Fibroblast of skin of left quadriceps (primary cell): Measurements from ENCODE around the gene CCDC82.

Experiments used
- DNase-seq, 2 experiments: peaks; one replicate each; pipeline ENCODE4 v3.0.0-alpha.2; 2013; ENCODE audit warnings: low read depth in 2 of 2

The CCDC82 gene

GRCh38 chr11:96306933-96307775 lies 82.6 kb downstream of the CCDC82 start:
- peak; percentile 95 for DNase-seq

GRCh38 chr11:96306600-96306932 lies 83.1 kb downstream of the CCDC82 start:
- DNase-seq: no peak

- DNase-seq: no peak
Observed at GRCh38 chr11:96306071-96306470, 83.6 kb downstream of the CCDC82 start.

- no peak for DNase-seq
Observed at GRCh38 chr11:96303980-96304379, 85.7 kb downstream of the CCDC82 start.

GRCh38 chr11:96303064-96303463 lies 86.6 kb downstream of the CCDC82 start:
- no peak for DNase-seq
